ENCODE measurements around the gene ZFAND6.

ZFAND6 gene

DNA sequence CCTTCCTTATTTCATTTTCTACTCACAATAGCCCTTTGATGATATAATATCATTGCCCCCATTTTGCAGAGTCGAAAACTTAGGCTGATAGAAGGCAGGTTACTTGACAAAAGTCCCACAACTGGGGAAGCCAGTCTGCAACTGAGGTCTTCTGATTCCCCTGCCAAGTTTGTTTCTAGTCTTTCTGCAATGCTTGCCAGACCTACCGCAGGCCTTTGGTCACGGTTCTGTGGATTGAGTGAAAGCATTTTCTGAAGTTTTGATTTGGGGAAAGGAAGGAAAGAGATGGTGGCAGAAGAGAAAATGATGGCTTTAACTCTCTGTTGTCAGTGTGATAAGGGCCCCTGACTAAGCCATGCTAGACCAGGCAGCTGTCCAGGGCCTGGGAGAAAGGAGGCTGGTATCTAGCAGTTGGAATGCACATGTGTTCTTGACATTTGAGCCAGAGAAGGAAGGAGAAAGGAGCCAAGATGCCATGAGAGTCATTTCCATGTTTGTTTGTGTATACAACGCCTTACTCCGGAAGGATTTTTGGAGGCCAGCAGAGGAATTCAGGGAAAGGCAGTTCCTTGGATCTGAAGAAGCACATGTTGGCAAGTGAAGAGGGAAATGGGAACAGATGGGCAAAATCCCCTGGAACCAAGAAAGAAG, 123.3 kb downstream of the ZFAND6 start:
- no peak overlapping the region for H3K4me3 Mint-ChIP-seq
- no peaks in the 10 kb centered on the region for H3K27me3 Mint-ChIP-seq
- CTCF ChIA-PET: no interaction called here
- peaks cover 22% of the 10 kb centered on the region for H3K36me3 Mint-ChIP-seq
- no peaks in the 10 kb centered on the region for H3K9me3 Mint-ChIP-seq
- no peaks in the 10 kb centered on the region for H3K4me1 Mint-ChIP-seq
- H3K27ac Mint-ChIP-seq: no peak overlapping the region
- no peak for DNase-seq

DNA sequence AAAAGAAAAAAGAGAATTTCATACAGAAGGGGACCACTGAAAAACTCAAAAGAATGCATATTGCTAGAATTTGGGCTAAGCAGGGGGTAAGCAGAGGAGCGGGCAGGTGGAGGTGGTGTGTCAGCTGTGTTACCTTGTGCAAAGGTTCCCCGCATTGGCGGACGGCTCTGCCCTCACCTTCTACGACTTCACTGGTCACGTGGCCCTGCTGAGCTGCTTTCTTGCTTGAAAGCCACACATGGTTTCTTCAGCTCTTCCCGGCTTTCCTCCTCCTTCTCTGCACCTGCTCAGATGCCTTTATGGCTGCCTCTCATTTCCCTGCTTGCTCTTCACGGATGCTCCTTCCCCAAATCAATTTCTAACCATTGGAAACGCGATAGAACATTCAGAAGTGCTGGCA, 123.8 kb downstream of the ZFAND6 start:
- Mint-ChIP-seq H3K27ac (no peak overlapping the region), H3K9me3 (no peaks in the 10 kb centered on the region), H3K4me3 (no peak overlapping the region), H3K36me3 (peaks cover 23% of the 10 kb centered on the region), H3K27me3 (no peaks in the 10 kb centered on the region), H3K4me1 (no peaks in the 10 kb centered on the region)
- CTCF ChIA-PET: no interaction called here
- DNase-seq: no peak

DNA sequence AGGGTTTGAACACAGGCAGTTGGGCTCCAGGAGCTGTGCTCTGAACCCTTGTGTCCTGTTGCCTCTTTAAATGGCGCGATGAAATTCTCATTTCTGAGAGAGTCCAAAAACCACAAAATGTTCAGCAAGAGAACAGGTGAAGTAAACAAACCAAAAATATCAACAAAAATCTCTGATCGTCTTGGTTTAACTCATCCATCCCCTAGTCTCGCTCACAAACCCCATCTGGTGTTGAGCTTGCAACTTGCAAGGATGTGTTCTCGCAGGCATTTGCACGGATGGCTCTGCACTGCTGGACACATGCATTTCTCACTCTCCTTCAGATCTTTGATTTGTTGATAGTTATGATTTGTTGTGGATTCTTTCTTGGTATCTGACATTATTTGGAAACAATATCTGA, 124.4 kb downstream of the ZFAND6 start:
- no peaks in the 10 kb centered on the region for H3K9me3 Mint-ChIP-seq
- CTCF ChIA-PET: no interaction called here
- peaks cover 26% of the 10 kb centered on the region for H3K36me3 Mint-ChIP-seq
- H3K4me1 Mint-ChIP-seq: no peaks in the 10 kb centered on the region
- DNase-seq: no peak
- H3K4me3 Mint-ChIP-seq: no peak overlapping the region
- H3K27me3 Mint-ChIP-seq: no peaks in the 10 kb centered on the region
- H3K27ac Mint-ChIP-seq: no peak overlapping the region

DNA sequence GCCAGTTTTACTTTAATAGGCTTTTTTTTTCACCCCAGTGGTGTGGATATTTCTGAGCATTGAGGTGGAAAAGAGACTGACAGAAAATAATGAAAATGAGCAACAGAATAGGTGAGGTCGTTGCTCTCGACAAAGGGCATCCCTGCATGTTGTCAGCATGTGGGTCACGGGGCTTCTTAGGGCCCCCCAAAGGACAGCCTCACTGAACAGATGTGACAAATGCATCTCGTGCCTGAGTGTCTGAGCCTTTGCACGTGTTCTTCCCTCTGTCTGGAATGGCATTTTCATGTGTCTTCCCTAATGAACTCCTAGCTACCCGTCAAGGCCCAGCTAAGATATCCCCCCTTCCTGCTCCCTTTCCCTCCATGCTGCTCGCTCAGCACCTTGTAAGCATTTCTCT, 125.1 kb downstream of the ZFAND6 start:
- no peak for DNase-seq
- Mint-ChIP-seq H3K4me1 (no peaks in the 10 kb centered on the region), H3K36me3 (peaks cover 26% of the 10 kb centered on the region), H3K27me3 (no peaks in the 10 kb centered on the region), H3K27ac (no peak overlapping the region), H3K9me3 (no peaks in the 10 kb centered on the region), H3K4me3 (no peak overlapping the region)
- CTCF ChIA-PET: no interaction called here

DNA sequence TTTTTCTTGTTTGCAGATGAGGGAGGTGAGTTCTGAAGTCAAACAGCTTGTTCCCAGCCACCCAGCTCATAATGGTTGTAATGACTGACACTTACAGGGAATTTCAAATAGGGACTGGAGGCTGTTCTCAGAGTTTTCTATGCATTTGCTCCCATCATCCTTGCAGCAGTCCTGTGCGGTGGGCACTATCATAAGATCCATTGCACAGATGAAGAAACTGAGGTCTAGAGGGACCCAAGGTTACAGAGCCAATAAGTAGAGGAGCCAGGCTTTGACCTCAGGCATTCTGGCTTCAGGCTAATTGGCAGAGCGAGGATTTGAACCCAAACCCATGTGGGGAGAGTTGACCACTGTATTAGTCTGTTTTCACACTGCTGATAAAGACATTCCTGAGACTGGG, 125.7 kb downstream of the ZFAND6 start:
- Mint-ChIP-seq H3K4me1 (no peaks in the 10 kb centered on the region), H3K27me3 (no peaks in the 10 kb centered on the region), H3K4me3 (no peak overlapping the region), H3K9me3 (no peaks in the 10 kb centered on the region), H3K36me3 (peaks cover 26% of the 10 kb centered on the region), H3K27ac (no peak overlapping the region)
- no peak for DNase-seq
- CTCF ChIA-PET: no interaction called here

DNA sequence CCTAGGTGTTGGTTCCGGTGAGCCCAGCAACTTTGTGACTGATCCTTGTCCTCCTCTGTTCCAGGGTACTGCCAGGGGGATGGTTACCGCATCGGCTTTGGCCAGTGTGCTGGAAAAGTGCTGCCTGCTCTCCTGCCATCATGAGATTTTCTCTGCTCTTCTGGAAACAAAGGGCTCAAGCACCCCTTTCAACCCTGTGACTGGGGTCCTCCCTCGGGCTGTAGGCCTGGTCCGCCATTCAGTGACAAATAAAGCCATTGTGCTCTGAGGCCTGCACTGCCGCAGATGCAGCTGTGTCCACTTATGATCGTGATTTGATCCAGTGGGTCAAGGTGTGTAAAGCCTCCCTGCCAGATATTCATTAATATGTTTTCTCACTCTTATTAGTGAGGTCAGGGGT, 126.6 kb downstream of the ZFAND6 start:
- H3K9me3 Mint-ChIP-seq: no peaks in the 10 kb centered on the region
- no peaks in the 10 kb centered on the region for H3K4me1 Mint-ChIP-seq
- CTCF ChIA-PET: no interaction called here
- no peak overlapping the region for H3K27ac Mint-ChIP-seq
- H3K36me3 Mint-ChIP-seq: peaks cover 26% of the 10 kb centered on the region
- no peaks in the 10 kb centered on the region for H3K27me3 Mint-ChIP-seq
- H3K4me3 Mint-ChIP-seq: no peak overlapping the region
- no peak for DNase-seq

DNA sequence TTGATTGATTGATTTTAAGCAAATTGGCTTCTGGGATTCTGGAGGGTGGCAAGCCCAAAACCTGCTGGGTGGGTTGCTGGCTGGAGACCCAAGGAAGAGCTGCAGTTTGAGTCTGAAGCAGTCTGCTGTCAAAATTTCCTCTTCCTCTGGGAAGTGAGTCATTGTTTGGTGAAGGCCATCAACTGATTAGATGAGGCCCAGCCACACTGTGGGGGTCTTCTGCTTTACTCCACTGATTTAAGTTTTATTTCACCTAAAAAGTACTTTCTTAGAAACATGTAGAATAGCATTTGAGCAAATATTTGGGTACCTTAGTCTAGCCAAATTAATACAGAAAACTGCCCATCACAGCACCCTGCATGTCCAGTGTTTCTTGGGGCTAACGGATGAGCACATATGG, 127.1 kb downstream of the ZFAND6 start:
- Mint-ChIP-seq H3K27me3 (no peaks in the 10 kb centered on the region), H3K4me3 (no peak overlapping the region), H3K36me3 (peaks cover 26% of the 10 kb centered on the region), H3K4me1 (no peaks in the 10 kb centered on the region), H3K9me3 (no peaks in the 10 kb centered on the region), H3K27ac (no peak overlapping the region)
- CTCF ChIA-PET: interaction anchor here (0.9 kb wide), 1 partner anchor 26 kb away, joined by 3 read pairs; no protein-coding TSS in a partner anchor
- DNase-seq: no peak

All from activated naive CD4-positive, alpha-beta T cell treated with anti-CD3 and anti-CD28 coated beads, Interleukin-2, amount 10 ng/mL, durations not matched to agents 7 days and 5 days (primary cell).